Tibial artery (tissue), 4 donors: Measurements from ENCODE around the gene EIF2S2.

ENCODE experiments used
- DNase-seq, 2 donors: peaks; one replicate each; pipeline ENCODE4 v3.0.0-alpha.2; 2019
- H3K27ac ChIP-seq, 2 donors: fragments of 200-600 bp; sonication (generic) in 1 of 2; 1 replicate in 1 of 2; 2 replicates in 1 of 2; pipeline ENCODE4 v1.5.1; 2018 to 2019; ENCODE audit warnings: mild to moderate bottlenecking in 1 of 2
- H3K27me3 ChIP-seq, 2 donors: fragments of 200-600 bp; sonication (generic) in 1 of 2; one replicate each; pipeline versions ENCODE4 v1.5.1 to v1.6.0; 2016 to 2019
- H3K36me3 ChIP-seq, 3 donors: fragments of 200-600 bp; sonication (generic) in 2 of 3; one replicate each; pipeline ENCODE4 v1.5.1; 2016 to 2019; ENCODE audit warnings: mild to moderate bottlenecking in 2 of 3
- H3K4me1 ChIP-seq, 4 donors: fragments of 200-600 bp; sonication (generic) in 2 of 4; 1 replicate in 3 of 4; 2 replicates in 1 of 4; pipeline ENCODE4 v1.5.1; 2016 to 2019
- H3K4me3 ChIP-seq, 2 donors: fragments of 200-600 bp; sonication (generic) in 1 of 2; 1 replicate in 1 of 2; 2 replicates in 1 of 2; pipeline ENCODE4 v1.5.1; 2018 to 2019; ENCODE audit warnings: mild to moderate bottlenecking in 2 of 2
- H3K9me3 ChIP-seq, 3 donors: fragments of 200-600 bp; sonication (generic) in 1 of 3; one replicate each; pipeline ENCODE4 v1.5.1; 2016 to 2019
- intact Hi-C: fragments of 100-400 bp; cut with DNase I; formaldehyde crosslinking; loops from one replicate; pipeline ENCODE4 v1.15.0; 2023; ENCODE audit warnings: low total_unique reads
- TF ChIP-seq, protein P1 (sequence below), 2 experiments: fragments of 200-600 bp in 1 of 2; fragments of 450-650 bp in 1 of 2; IDR thresholded peaks; one replicate each; pipeline ENCODE4 v1.5.1; 2017 to 2019; ENCODE audit warnings: antibody characterized with exemption in 2 of 2, mild to moderate bottlenecking in 1 of 2, moderate library complexity in 1 of 2

The EIF2S2 gene

GRCh38 chr20:34065260-34065659 lies 46.8 kb downstream of the EIF2S2 start:
- intact Hi-C loops = loop anchor here (5.0 kb wide), 2 partner anchors 62 to 203 kb away; no protein-coding TSS in a partner anchor
- DNase-seq = no peak
- H3K4me3 ChIP-seq = no peak overlapping the region
- no peak overlapping the region for H3K27ac ChIP-seq
- H3K9me3 ChIP-seq = no peaks in the 10 kb centered on the region
- H3K36me3 ChIP-seq = no peaks in the 10 kb centered on the region
- H3K4me1 ChIP-seq = peaks cover 0 to 68% (median 22%) of the 10 kb centered on the region in 4 donors
- TF ChIP-seq, protein P1, sequence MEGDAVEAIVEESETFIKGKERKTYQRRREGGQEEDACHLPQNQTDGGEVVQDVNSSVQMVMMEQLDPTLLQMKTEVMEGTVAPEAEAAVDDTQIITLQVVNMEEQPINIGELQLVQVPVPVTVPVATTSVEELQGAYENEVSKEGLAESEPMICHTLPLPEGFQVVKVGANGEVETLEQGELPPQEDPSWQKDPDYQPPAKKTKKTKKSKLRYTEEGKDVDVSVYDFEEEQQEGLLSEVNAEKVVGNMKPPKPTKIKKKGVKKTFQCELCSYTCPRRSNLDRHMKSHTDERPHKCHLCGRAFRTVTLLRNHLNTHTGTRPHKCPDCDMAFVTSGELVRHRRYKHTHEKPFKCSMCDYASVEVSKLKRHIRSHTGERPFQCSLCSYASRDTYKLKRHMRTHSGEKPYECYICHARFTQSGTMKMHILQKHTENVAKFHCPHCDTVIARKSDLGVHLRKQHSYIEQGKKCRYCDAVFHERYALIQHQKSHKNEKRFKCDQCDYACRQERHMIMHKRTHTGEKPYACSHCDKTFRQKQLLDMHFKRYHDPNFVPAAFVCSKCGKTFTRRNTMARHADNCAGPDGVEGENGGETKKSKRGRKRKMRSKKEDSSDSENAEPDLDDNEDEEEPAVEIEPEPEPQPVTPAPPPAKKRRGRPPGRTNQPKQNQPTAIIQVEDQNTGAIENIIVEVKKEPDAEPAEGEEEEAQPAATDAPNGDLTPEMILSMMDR (IDR thresholded peaks at IDR 0.05) = no peak
- H3K27me3 ChIP-seq = no peaks in the 10 kb centered on the region

DNA sequence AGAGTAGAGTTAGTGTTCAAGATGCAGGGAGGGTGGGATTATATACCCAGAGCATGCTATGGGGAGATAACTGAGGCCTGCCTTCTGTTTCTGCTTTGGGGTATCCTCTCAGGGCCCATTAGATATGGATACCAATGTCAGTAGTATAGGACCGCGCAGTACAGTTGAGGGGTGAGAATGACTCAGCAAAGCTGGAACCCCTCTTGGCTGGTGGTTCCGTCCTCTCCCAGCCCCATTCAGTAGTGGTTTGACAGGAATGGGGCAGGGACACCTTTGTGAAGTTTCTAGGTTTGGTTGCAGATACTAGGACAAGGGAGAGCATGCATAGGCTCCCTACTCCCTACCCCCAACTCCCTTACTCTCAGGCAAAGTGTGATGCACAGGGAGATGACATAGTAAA lies 47.8 kb downstream of the EIF2S2 start:
- no peaks in the 10 kb centered on the region for H3K9me3 ChIP-seq
- H3K4me3 ChIP-seq = no peak overlapping the region
- no peak for DNase-seq
- TF ChIP-seq, protein P1 (IDR thresholded peaks at IDR 0.05) = no peak
- peaks cover 0 to 63% (median 14%) of the 10 kb centered on the region in 4 donors for H3K4me1 ChIP-seq
- no peak overlapping the region for H3K27ac ChIP-seq
- intact Hi-C loops = no loop called here
- H3K27me3 ChIP-seq = no peaks in the 10 kb centered on the region
- H3K36me3 ChIP-seq = no peaks in the 10 kb centered on the region

GRCh38 chr20:34062570-34063482 lies 49.2 kb downstream of the EIF2S2 start:
- H3K9me3 ChIP-seq = no peaks in the 10 kb centered on the region
- TF ChIP-seq, protein P1 (IDR thresholded peaks at IDR 0.05) = no peak
- H3K36me3 ChIP-seq = no peaks in the 10 kb centered on the region
- no peak overlapping the region for H3K4me3 ChIP-seq
- H3K27me3 ChIP-seq = no peaks in the 10 kb centered on the region
- no peak overlapping the region for H3K27ac ChIP-seq
- intact Hi-C loops = no loop called here
- no peak for DNase-seq
- H3K4me1 ChIP-seq = peaks cover 0 to 51% (median 10%) of the 10 kb centered on the region in 4 donors

- intact Hi-C loops = no loop called here
- Histone ChIP-seq H3K4me3 (no peak overlapping the region), H3K4me1 (peaks cover 0 to 48% (median 8%) of the 10 kb centered on the region in 4 donors), H3K27ac (no peak overlapping the region), H3K9me3 (no peaks in the 10 kb centered on the region), H3K27me3 (no peaks in the 10 kb centered on the region), H3K36me3 (no peaks in the 10 kb centered on the region)
- TF ChIP-seq, protein P1 (IDR thresholded peaks at IDR 0.05) = no peak
- DNase-seq = no peak
Measured at GRCh38 chr20:34061695-34062094, 50.3 kb downstream of the EIF2S2 start.

- DNase-seq = no peak
- intact Hi-C loops = no loop called here
- H3K4me1 ChIP-seq = peaks cover 0 to 43% (median 8%) of the 10 kb centered on the region in 4 donors
- H3K36me3 ChIP-seq = no peaks in the 10 kb centered on the region
- TF ChIP-seq, protein P1 (IDR thresholded peaks at IDR 0.05) = no peak
- H3K27me3 ChIP-seq = no peaks in the 10 kb centered on the region
- no peak overlapping the region for H3K27ac ChIP-seq
- no peak overlapping the region for H3K4me3 ChIP-seq
- H3K9me3 ChIP-seq = no peaks in the 10 kb centered on the region
Measured at GRCh38 chr20:34060970-34061369, 51.1 kb downstream of the EIF2S2 start.
